Fibroblast of skin of right biceps (primary cell): ENCODE data around the gene HBA2.
A peak's percentile ranks its signal among the peaks of the same experiment; 100 is the strongest.
"Not testable (repeated sequence)": the region's sequence is repeated elsewhere in the genome, so short reads cannot be mapped to it uniquely, and the experiment has no call there.

Experiments used
- DNase-seq: peaks from one replicate; pipeline ENCODE4 v3.0.0-alpha.2; 2013

The HBA2 gene

DNA sequence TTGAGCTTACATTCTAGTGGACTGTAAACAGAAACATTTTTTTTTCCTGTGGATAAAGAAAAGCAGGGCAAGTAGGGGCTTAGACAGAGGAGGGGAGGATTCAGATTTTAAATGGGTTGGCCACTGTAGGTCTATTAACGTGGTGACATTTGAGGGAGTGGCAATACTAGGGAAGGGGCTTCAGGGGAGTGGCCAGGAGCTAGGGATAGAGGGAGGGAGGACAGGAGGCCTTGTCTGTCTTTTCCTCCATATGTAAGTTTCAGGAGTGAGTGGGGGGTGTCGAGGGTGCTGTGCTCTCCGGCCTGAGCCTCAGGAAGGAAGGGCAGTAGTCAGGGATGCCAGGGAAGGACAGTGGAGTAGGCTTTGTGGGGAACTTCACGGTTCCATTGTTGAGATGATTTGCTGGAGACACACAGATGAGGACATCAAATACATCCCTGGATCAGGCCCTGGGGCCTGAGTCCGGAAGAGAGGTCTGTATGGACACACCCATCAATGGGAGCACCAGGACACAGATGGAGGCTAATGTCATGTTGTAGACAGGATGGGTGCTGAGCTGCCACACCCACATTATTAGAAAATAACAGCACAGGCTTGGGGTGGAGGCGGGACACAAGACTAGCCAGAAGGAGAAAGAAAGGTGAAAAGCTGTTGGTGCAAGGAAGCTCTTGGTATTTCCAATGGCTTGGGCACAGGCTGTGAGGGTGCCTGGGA, 13.4 kb upstream of the HBA2 start:
- DNase-seq: no peak

- DNase-seq: not testable (repeated sequence)
These were observed 12.4 kb upstream of the HBA2 start for GRCh38 chr16:160242-160641.

- DNase-seq: no peak
These were observed 11.9 kb upstream of the HBA2 start for GRCh38 chr16:160691-161190.

- DNase-seq: no peak
These were observed 10.2 kb upstream of the HBA2 start for GRCh38 chr16:162271-162991.

DNA sequence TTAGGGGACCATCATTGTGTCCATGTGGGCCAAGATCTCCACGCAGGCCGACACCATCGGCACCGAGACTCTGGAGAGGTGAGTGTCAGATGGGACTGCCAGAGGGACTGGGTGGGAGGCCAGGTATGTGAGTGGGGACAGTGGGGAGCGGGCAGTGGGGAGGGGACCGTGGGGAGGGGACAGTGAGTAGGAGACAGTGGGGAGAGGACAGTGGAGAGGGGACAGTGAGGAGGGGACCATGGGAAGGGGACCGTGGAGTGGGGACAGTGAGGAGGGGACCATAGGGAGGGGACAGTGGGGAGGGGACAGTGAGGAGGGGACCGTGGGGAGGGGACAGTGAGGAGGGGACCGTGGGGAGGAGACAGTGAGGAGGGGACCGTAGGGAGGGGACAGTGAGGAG, 9.5 kb upstream of the HBA2 start:
- not testable (repeated sequence) for DNase-seq

DNA sequence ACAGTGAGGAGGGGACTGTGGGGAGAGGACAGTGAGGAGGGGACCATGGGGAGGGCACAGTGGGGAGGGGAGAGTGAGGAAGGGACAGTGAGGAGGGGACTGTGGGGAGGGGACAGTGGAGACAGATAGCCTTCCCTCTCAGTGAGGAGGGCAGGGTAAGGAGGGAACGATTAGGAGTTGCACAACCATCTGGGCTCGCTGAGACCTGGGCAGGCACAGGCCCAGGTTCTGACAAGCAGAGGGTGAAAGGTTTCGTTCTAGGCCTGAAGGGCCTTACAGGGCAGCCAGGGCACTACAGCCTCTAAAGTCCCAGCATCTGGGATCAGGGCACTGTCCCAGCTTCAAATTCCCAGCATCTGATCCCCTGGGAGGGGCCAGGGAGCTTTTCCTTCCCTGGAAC, 9.0 kb upstream of the HBA2 start:
- not testable (repeated sequence) for DNase-seq

DNA sequence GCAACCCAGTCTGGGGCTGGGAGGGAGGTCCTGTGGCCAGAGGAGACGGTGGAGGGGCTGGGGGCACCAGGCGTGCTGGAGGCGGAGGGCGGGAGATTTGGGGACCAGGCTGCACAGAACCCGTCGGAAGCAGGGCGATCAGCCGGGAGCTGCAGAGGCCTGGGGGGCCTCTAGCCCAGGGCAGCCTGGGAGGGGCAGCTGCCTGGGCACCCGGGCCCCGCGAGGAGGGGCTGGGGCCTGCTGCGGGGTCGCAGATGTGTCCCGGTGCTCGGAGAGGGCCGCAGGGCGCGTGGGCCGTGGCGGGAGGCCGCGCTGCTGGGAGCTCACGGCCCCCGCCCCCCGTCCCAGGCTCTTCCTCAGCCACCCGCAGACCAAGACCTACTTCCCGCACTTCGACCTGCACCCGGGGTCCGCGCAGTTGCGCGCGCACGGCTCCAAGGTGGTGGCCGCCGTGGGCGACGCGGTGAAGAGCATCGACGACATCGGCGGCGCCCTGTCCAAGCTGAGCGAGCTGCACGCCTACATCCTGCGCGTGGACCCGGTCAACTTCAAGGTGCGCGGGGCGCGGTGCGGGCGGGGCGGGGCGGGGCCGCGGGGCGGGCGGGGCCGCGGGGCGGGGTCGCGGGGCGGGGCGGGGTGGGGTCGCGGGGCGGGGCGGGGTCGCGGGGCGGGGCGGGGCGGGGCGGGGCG, 8.4 kb upstream of the HBA2 start:
- not testable (repeated sequence) for DNase-seq

- no peak for DNase-seq
These were observed 7.7 kb upstream of the HBA2 start for GRCh38 chr16:164827-165538.

GRCh38 chr16:165539-166374, 6.9 kb upstream of the HBA2 start, which contains the start of gene HBM:
HBM (plus strand) TSS chr16:165978; CDS start chr16:165998, 20 bp downstream.
- no peak for DNase-seq

DNA sequence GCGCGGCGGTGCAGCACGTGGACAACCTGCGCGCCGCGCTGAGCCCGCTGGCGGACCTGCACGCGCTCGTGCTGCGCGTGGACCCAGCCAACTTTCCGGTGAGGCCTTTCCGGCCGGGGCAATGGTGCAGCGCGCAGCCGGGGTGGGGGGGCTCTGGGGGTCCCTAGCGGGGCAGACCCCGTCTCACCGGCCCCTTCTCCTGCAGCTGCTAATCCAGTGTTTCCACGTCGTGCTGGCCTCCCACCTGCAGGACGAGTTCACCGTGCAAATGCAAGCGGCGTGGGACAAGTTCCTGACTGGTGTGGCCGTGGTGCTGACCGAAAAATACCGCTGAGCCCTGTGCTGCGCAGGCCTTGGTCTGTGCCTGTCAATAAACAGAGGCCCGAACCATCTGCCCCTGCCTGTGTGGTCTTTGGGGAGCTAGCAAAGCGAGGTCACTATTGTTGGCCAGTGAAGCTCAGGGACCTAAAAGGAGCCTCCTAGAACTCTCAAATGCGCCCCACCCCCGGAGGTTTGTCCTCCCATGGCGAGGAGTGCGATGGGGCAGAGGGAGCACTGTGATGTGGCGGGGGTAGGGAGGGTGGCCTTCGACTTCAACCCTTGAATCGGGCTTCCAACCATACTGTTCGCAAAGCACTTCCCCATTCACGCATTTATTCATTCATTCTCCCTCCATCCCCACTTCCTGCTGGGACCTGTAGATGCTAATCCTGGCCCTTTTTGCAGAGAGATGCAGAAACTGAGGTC, 6.1 kb upstream of the HBA2 start:
- no peak for DNase-seq

DNA sequence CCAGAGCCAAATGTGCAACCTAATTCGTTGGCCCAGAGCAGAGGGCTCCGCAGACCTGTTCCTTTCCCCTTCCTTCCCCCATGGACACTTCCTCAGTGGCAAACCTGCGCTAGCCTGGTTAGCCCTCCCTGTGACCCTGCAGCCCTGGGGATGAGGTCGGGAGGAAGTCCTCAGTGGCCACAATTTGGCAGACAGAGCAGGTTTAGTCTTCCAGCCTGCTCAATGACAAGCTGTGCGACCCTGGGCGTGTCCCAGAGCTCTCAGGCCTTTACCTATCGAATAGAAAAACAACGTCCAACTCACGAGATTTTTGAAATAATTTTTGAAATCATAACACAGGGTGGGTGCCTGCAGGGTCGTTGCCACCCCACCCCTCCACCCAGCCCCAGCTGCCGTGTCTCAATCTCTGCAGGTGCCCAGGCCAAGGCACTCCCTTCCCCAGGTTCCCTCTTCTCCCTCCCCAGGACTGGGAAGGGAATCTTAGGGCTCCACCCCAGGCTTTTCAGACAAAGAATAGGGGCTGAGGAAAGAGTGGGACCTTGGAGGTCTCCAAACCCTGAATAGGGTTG, 5.5 kb upstream of the HBA2 start:
- no peak for DNase-seq

GRCh38 chr16:168424-168823, 4.3 kb upstream of the HBA2 start:
- no peak for DNase-seq

DNA sequence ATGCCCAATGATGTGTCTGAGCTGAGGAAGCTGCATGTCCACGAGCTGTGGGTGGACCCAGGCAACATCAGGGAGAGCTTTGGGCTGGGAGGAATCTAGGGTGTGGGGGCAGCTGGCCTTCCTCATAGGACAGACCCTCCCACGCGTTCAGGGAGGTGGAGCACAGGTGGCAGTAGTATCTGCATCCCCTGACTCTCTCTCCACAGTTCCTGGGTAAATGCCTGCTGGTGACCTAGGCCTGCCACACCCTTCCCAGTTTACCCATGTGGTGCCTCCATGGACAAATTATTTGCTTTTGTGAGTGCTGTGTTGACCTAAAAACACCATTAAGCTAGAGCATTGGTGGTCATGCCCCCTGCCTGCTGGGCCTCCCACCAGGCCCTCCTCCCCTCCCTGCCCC, 3.7 kb upstream of the HBA2 start:
- no peak for DNase-seq

- peak; percentile 18 for DNase-seq
These were observed 2.6 kb upstream of the HBA2 start for GRCh38 chr16:170088-170507.

DNA sequence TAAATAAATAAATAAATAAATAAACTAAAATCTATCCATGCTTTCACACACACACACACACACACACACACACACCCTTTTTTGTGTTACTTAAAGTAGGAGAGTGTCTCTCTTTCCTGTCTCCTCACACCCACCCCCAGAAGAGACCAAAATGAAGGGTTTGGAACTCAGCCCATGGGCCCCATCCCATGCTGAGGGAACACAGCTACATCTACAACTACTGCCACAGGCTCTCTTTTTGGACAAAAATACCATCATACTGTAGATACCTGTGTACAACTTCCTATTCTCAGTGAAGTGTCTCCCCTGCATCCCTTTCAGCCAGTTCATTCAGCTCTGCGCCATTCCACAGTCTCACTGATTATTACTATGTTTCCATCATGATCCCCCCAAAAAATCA, 1.9 kb upstream of the HBA2 start:
- no peak for DNase-seq

DNA sequence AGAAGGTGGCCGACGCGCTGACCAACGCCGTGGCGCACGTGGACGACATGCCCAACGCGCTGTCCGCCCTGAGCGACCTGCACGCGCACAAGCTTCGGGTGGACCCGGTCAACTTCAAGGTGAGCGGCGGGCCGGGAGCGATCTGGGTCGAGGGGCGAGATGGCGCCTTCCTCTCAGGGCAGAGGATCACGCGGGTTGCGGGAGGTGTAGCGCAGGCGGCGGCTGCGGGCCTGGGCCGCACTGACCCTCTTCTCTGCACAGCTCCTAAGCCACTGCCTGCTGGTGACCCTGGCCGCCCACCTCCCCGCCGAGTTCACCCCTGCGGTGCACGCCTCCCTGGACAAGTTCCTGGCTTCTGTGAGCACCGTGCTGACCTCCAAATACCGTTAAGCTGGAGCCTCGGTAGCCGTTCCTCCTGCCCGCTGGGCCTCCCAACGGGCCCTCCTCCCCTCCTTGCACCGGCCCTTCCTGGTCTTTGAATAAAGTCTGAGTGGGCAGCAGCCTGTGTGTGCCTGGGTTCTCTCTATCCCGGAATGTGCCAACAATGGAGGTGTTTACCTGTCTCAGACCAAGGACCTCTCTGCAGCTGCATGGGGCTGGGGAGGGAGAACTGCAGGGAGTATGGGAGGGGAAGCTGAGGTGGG, 657 bp downstream of the HBA2 start:
- not testable (repeated sequence) for DNase-seq

DNA sequence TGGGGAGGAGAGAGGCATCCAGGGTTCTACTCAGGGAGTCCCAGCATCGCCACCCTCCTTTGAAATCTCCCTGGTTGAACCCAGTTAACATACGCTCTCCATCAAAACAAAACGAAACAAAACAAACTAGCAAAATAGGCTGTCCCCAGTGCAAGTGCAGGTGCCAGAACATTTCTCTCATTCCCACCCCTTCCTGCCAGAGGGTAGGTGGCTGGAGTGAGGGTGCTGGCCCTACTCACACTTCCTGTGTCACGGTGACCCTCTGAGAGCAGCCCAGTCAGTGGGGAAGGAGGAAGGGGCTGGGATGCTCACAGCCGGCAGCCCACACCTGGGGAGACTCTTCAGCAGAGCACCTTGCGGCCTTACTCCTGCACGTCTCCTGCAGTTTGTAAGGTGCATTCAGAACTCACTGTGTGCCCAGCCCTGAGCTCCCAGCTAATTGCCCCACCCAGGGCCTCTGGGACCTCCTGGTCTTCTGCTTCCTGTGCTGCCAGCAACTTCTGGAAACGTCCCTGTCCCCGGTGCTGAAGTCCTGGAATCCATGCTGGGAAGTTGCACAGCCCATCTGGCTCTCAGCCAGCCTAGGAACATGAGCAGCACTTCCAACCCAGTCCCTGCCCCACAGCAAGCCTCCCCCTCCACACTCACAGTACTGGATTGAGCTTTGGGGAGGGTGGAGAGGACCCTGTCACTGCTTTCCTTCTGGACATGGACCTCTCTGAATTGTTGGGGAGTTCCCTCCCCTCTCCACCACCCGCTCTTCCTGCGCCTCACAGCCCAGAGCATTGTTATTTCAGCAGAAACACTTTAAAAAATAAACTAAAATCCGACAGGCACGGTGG, 1.5 kb downstream of the HBA2 start:
- peak; percentile 21 for DNase-seq

DNA sequence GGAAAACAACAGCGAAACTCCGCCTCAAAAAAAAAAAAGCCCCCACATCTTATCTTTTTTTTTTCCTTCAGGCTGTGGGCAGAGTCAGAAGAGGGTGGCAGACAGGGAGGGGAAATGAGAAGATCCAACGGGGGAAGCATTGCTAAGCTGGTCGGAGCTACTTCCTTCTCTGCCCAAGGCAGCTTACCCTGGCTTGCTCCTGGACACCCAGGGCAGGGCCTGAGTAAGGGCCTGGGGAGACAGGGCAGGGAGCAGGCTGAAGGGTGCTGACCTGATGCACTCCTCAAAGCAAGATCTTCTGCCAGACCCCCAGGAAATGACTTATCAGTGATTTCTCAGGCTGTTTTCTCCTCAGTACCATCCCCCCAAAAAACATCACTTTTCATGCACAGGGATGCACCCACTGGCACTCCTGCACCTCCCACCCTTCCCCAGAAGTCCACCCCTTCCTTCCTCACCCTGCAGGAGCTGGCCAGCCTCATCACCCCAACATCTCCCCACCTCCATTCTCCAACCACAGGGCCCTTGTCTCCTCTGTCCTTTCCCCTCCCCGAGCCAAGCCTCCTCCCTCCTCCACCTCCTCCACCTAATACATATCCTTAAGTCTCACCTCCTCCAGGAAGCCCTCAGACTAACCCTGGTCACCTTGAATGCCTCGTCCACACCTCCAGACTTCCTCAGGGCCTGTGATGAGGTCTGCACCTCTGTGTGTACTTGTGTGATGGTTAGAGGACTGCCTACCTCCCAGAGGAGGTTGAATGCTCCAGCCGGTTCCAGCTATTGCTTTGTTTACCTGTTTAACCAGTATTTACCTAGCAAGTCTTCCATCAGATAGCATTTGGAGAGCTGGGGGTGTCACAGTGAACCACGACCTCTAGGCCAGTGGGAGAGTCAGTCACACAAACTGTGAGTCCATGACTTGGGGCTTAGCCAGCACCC, 2.6 kb downstream of the HBA2 start:
- DNase-seq: no peak
